Mesothelial cell of epicardium (in vitro differentiated cells): Measurements from ENCODE around the gene SMAD3. TPM values are rescaled to one million over a fixed set of nuclear protein-coding genes. Genes with fewer than 3 reads are reported as not detected.
A peak's percentile ranks its signal among the peaks of the same experiment; 100 is the strongest.

Experiments used
- DNase-seq, 2 experiments: peaks; one replicate each; pipeline ENCODE4 v3.0.0; 2021; ENCODE audit warnings: low spot score in 2 of 2; ENCODE audit not compliant: unreplicated experiment in 2 of 2
- H3K27ac Mint-ChIP-seq: 2 replicates; pipeline ENCODE4 v1.8.0; 2021; ENCODE audit warnings: mixed read lengths
- H3K27me3 Mint-ChIP-seq: 2 replicates; pipeline ENCODE4 v1.8.0; 2021; ENCODE audit warnings: low read depth, mixed read lengths
- H3K36me3 Mint-ChIP-seq: 2 replicates; pipeline ENCODE4 v1.8.0; 2021; ENCODE audit warnings: mixed read lengths
- H3K4me1 Mint-ChIP-seq: 2 replicates; pipeline ENCODE4 v1.8.0; 2021; ENCODE audit warnings: mixed read lengths
- H3K4me3 Mint-ChIP-seq: 2 replicates; pipeline ENCODE4 v1.8.0; 2021; ENCODE audit warnings: mild to moderate bottlenecking, moderate library complexity, mixed read lengths
- H3K9me3 Mint-ChIP-seq: 2 replicates; pipeline ENCODE4 v1.8.0; 2021; ENCODE audit warnings: mixed read lengths
- total RNA-seq: library from RNA; stranded (reverse); gene quantifications from 3 replicates; pipeline ENCODE4 v1.2.1, GENCODE V29; 2021
- TF ChIP-seq, protein P1 (sequence below): fragments of 200-600 bp; sonication (generic); IDR thresholded peaks from one replicate; pipeline ENCODE4 v1.5.0; 2021; ENCODE audit warnings: antibody characterized with exemption; ENCODE audit not compliant: unreplicated experiment

SMAD3 gene
- total RNA-seq, 1 donor from 2014 or later, result 96.2 TPM

DNA sequence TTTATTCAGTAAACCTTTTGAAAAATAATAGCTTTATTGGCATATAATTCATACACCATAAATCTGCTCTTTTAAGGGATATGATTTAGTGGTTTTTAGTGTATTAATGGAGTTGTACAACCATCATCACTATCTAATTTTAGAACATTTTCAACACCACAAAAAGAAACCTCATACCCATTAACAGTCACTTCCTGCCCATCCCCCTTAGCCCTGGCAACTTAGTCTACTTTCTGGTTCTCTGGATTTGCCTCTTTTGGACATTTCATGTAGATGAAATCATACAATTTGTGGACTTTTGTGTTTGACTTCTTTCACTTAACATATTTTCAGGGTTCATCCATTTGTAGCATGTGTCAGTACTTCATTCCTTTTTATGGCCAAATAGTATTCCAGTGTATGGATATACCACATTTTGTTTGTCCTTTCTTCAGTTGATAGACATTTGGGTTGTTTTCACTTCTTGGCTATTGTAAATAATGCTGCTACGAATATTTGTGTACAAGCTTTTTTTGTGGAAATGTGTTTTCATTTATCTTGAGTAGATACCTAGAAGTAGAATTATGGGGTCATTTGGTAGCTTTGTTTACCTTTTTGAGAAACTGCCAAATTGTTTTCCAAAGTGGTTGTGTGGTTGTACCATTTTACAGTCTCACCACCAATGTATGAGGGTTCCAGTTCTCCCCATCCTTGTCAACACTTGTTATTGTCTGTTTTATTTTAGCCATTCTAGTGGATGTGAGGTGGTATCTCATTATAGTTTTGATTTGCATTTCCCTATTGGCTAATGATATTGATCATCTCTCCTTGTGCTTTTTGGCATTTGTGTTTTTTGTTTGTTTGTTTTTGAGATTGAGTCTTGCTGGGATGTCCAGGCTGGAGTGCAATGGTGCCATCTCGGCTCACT is 45.8 kb downstream of the SMAD3 start:
- Mint-ChIP-seq H3K4me3 (no peak overlapping the region), H3K9me3 (peaks cover 9% of the 10 kb centered on the region), H3K27ac (peak overlapping the region; percentile 91), H3K36me3 (peaks cover 14% of the 10 kb centered on the region), H3K27me3 (no peaks in the 10 kb centered on the region), H3K4me1 (peaks cover 52% of the 10 kb centered on the region)
- DNase-seq, result no peak
- TF ChIP-seq, protein P1, sequence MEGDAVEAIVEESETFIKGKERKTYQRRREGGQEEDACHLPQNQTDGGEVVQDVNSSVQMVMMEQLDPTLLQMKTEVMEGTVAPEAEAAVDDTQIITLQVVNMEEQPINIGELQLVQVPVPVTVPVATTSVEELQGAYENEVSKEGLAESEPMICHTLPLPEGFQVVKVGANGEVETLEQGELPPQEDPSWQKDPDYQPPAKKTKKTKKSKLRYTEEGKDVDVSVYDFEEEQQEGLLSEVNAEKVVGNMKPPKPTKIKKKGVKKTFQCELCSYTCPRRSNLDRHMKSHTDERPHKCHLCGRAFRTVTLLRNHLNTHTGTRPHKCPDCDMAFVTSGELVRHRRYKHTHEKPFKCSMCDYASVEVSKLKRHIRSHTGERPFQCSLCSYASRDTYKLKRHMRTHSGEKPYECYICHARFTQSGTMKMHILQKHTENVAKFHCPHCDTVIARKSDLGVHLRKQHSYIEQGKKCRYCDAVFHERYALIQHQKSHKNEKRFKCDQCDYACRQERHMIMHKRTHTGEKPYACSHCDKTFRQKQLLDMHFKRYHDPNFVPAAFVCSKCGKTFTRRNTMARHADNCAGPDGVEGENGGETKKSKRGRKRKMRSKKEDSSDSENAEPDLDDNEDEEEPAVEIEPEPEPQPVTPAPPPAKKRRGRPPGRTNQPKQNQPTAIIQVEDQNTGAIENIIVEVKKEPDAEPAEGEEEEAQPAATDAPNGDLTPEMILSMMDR, result no peak

DNA sequence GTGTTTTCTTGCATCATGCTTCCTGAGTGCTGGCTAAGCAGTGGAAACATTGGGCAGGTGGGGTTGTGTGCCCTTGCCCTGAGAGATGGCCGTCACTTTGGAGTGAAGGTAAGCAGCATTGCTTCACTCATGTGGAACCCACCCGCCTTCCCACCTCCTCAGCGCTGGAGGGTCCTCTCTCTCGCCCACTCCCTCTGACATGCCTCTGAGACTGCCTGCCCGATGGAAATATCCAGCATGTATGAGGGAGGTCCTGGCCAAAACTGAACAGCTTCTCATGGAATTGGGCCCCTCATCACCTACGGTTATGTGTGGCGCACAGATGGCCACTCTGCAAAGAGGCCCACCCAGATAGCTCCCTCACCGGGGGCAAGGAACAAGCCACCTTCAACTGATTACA is 48.6 kb downstream of the SMAD3 start:
- no peak overlapping the region for H3K27ac Mint-ChIP-seq

DNA sequence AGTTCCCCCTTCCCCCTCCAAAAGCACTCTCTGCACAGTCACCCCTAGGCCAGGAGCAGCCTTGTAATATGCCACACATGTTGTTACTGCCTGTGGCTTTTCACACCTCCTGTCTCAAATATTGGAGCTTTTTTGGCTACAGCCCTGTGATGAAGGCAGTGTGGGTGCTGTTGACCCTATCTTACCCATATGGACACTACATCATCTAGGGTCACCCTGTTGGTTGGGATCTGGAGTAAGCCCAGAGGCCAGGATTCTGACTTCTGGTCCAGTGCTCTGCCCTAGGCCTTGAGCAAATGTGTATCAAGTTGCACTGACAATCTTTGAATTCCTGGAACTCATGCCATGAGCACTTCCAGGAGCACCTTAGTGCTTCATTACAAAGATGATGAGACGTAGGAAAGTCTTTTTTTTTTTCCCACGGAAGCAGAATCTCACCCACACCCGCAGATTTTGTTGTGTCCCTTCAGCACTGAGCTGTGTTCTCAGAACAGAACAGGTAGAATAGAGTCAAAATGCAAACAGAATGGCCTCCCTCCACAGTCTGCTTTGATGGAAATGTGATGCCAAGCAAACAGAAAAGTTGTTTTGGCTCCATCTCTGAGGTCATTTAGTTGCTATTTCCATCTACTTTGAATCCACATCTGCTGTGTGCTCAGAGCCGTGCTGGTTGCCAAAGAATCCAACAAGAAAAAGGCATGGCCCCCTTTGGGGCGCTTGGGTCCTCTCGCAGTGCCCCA is 49.6 kb downstream of the SMAD3 start:
- TF ChIP-seq, protein P1, result no peak
- H3K4me3 Mint-ChIP-seq, result no peak overlapping the region
- H3K27me3 Mint-ChIP-seq, result no peaks in the 10 kb centered on the region
- no peak for DNase-seq
- H3K27ac Mint-ChIP-seq, result peak overlapping the region; percentile 10
- peaks cover 44% of the 10 kb centered on the region for H3K4me1 Mint-ChIP-seq
- H3K9me3 Mint-ChIP-seq, result peaks cover 9% of the 10 kb centered on the region
- peaks cover 14% of the 10 kb centered on the region for H3K36me3 Mint-ChIP-seq

More for the DNA sequence above, 48.6 kb downstream of the SMAD3 start:
- DNase-seq, result no peak
- Mint-ChIP-seq H3K9me3 (peaks cover 9% of the 10 kb centered on the region), H3K27me3 (no peaks in the 10 kb centered on the region), H3K4me3 (no peak overlapping the region), H3K36me3 (peaks cover 14% of the 10 kb centered on the region), H3K4me1 (peaks cover 47% of the 10 kb centered on the region)
- TF ChIP-seq, protein P1, result no peak

DNA sequence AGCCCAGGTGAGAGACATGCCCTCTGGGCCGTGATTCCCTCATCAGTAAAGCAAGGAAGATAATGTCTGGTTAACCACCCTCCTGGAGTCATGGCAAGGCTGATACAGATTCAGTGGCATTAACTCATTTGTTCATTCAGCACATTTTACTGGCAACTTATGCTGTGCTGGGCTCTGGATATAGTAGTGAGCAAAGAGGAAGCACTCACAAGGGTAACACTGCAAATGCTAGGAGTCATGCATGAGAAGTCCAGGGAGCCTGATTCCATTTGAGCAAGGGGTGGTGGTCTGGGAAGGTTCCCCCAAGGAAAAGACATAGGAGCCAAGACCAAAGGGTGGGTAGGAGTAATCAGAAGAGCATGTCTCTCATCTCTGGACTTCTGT is 50.2 kb downstream of the SMAD3 start:
- TF ChIP-seq, protein P1, result no peak
- peak overlapping the region; percentile 10 for H3K27ac Mint-ChIP-seq
- H3K4me1 Mint-ChIP-seq, result peaks cover 44% of the 10 kb centered on the region
- no peak overlapping the region for H3K4me3 Mint-ChIP-seq
- H3K9me3 Mint-ChIP-seq, result peaks cover 9% of the 10 kb centered on the region
- no peak for DNase-seq
- H3K36me3 Mint-ChIP-seq, result peaks cover 10% of the 10 kb centered on the region
- H3K27me3 Mint-ChIP-seq, result no peaks in the 10 kb centered on the region

DNA sequence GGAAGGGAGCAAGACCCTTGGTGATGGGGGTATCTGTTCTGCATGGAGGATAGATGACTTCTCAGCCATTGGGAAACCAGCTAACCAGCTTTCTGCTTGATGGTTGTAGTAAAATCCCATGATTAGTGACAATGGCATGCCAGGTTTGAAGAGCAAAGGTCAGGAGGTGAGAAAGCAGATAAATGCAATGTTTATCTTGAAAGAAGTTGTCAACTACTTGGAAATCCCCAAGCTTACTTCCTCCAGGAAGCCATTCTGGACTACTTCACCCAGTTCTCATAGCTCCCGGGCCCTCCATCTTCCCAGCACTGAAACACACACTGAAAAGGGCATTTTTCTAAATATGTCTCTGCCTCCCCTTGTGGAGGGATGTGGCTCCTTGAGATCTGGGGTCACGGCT is 51.3 kb downstream of the SMAD3 start:
- H3K27me3 Mint-ChIP-seq, result no peaks in the 10 kb centered on the region
- H3K27ac Mint-ChIP-seq, result peak overlapping the region; percentile 36
- peaks cover 3% of the 10 kb centered on the region for H3K36me3 Mint-ChIP-seq
- TF ChIP-seq, protein P1, result no peak
- H3K4me1 Mint-ChIP-seq, result peaks cover 55% of the 10 kb centered on the region
- H3K9me3 Mint-ChIP-seq, result peaks cover under 1% of the 10 kb centered on the region
- no peak for DNase-seq
- H3K4me3 Mint-ChIP-seq, result no peak overlapping the region
